Metanephros (tissue), 1 donor: ENCODE data around the gene NRP2. TPM values are rescaled to one million over a fixed set of nuclear protein-coding genes. Genes with fewer than 3 reads are reported as not detected.

ENCODE experiments used
- total RNA-seq: library from RNA; depleted of rRNA; stranded (reverse); fragments of >200 nt; gene quantifications from one replicate; pipeline ENCODE4 v1.2.3, GENCODE V29; 2014

Gene NRP2
- total RNA-seq: 67.3 TPM

GRCh38 chr2:205682239-205682970 lies at the start of gene NRP2:
TSS of gene NRP2 (plus strand) at chr2:205682501. CDS start at chr2:205683291, 790 bp downstream.

